ENCODE measurements around the gene TNFRSF19. TPM values are rescaled to one million over a fixed set of nuclear protein-coding genes. Genes with fewer than 3 reads are reported as not detected.

TNFRSF19 gene
- total and polyA plus RNA-seq, 2 of the 8 experiments (the other 6 are each of a cell fraction or from before 2014, with no cell fraction given) = 0.50 to 0.95 TPM

- H3K18ac ChIP-seq (ENCODE audit: extremely low read depth, low read length) = no peak overlapping the region
- H3K4me1 ChIP-seq (replicated peaks in 1 of 4; ENCODE audit: control insufficient read depth in 3 of 4, insufficient read depth in 4 of 4, low read length in 3 of 4) = peaks cover 0 to 7% (median 3%) of the 10 kb centered on the region in 4 experiments; a peak in 4 of 7 replicates
- DNase-seq (ENCODE audit: low read depth in 1 of 2, low spot score in 2 of 2) = no peak
- no peaks in the 10 kb centered on the region for H4K20me1 ChIP-seq (replicated peaks in 1 of 2; ENCODE audit: control insufficient read depth in 1 of 2, insufficient read depth in 2 of 2, low read length in 2 of 2)
- TF ChIP-seq YY1 (IDR thresholded peaks at IDR 0.05; ENCODE audit: low read depth, low read length) (no peak), TAF7 (optimal IDR thresholded peaks at IDR 0.05; ENCODE audit: borderline replicate concordance, low read depth, low read length) (no peak), KDM5A (IDR thresholded peaks at IDR 0.05; ENCODE audit: low read length) (no peak)
- ChIA-PET POLR2A (ENCODE audit: partially characterized antibody) (no interaction called here), CTCF (ENCODE audit: partially characterized antibody) (no interaction called here)
- no peaks in the 10 kb centered on the region for H3K79me1 ChIP-seq (ENCODE audit: low read depth, low read length)
- no peak overlapping the region for H3K27ac ChIP-seq (ENCODE audit: low read depth, low read length)
- H4K5ac ChIP-seq (ENCODE audit: insufficient read length, low read depth, low read length) = no peak overlapping the region
- no peak overlapping the region for H2AFZ ChIP-seq (ENCODE audit: low read length)
- H3K14ac ChIP-seq (ENCODE audit: insufficient read length) = no peak overlapping the region
- H3K4ac ChIP-seq (replicated peaks; ENCODE audit: insufficient read length, low read depth, low read length) = no peak overlapping the region
- H3K9me3 ChIP-seq (ENCODE audit: insufficient read depth in 2 of 2, low read depth in 1 of 2, low read length in 1 of 2) = no peaks in the 10 kb centered on the region
- no peak overlapping the region for H2BK12ac ChIP-seq (ENCODE audit: low read depth, low read length)
- H3K27me3 ChIP-seq (replicated peaks in 1 of 4; ENCODE audit: control insufficient read depth in 3 of 4, extremely low read depth in 1 of 4, insufficient read depth in 3 of 4, low read length in 3 of 4) = no peaks in the 10 kb centered on the region; a peak in 1 of 7 replicates
- H2BK20ac ChIP-seq (ENCODE audit: low read length) = no peak overlapping the region
- no peak overlapping the region for H3K4me2 ChIP-seq (ENCODE audit: insufficient read depth in 1 of 2, low read depth in 2 of 2, low read length in 2 of 2)
- H3K9ac ChIP-seq (replicated peaks in 1 of 4; ENCODE audit: extremely low read depth in 1 of 4, low read depth in 3 of 4, low read length in 3 of 4) = no peak overlapping the region
- no peaks in the 10 kb centered on the region for H3K36me3 ChIP-seq (ENCODE audit: control insufficient read depth in 2 of 4, insufficient read depth in 4 of 4, low read length in 3 of 4)
- H2BK15ac ChIP-seq (ENCODE audit: low read length) = no peak overlapping the region
- no peak for FAIRE-seq
- H2AK5ac ChIP-seq (ENCODE audit: low read depth, low read length) = no peak overlapping the region
- no peak overlapping the region for H3K23ac ChIP-seq (ENCODE audit: insufficient read length)
- no peak overlapping the region for H4K91ac ChIP-seq (replicated peaks; ENCODE audit: insufficient read length, low read length)
- H2BK5ac ChIP-seq (ENCODE audit: low read depth, low read length) = no peak overlapping the region
- H4K8ac ChIP-seq (ENCODE audit: extremely low read depth, insufficient read depth, low read length) = no peak overlapping the region
- no peak overlapping the region for H3K56ac ChIP-seq (replicated peaks; ENCODE audit: insufficient read length, low read depth, low read length)
- no peaks in the 10 kb centered on the region for H3K79me2 ChIP-seq (ENCODE audit: control insufficient read depth in 1 of 2, insufficient read depth in 2 of 2, low read length in 2 of 2)
- peaks cover 5% of the 10 kb centered on the region; the same call in 1 of the 2 replicates for H3K23me2 ChIP-seq (ENCODE audit: low read depth, low read length)
- H2BK120ac ChIP-seq (replicated peaks; ENCODE audit: low read depth, low read length) = no peak overlapping the region
- H3K4me3 ChIP-seq (ENCODE audit: extremely low read depth in 1 of 4, insufficient read depth in 2 of 4, low read depth in 3 of 4, low read length in 4 of 4) = no peak overlapping the region
Measured at GRCh38 chr13:23549724-23550123, 20.5 kb upstream of the TNFRSF19 start.
